Heart left ventricle (tissue), 16 donors: Measurements from ENCODE around the gene CFAP97D2. TPM values are rescaled to one million over a fixed set of nuclear protein-coding genes. Genes with fewer than 3 reads are reported as not detected.

Experiments
- ATAC-seq, 4 donors: fragments of 200-7000 bp; cut with Tn5 transposase; one replicate each; pipeline ENCODE4 v1.9.1; 2020 to 2022; ENCODE audit warnings: moderate library complexity in 4 of 4, mild to moderate bottlenecking in 3 of 4, moderate number of reproducible peaks in 1 of 4
- DNase-seq, 5 donors: peaks; one replicate each; pipeline ENCODE4 v3.0.0-alpha.2; 2020
- H3K27ac ChIP-seq, 12 donors: fragments of 200-600 bp; sonication (generic) in 4 of 12; one replicate each; pipeline versions ENCODE4 v1.5.0 to v1.8.0; 2016 to 2022; ENCODE audit warnings: mild to moderate bottlenecking in 2 of 12
- H3K27me3 ChIP-seq, 9 donors: fragments of 200-600 bp; sonication (generic) in 2 of 9; one replicate each; pipeline versions ENCODE4 v1.5.1 to v1.8.0; 2016 to 2022; ENCODE audit warnings: mild to moderate bottlenecking in 3 of 9
- H3K36me3 ChIP-seq, 9 donors: fragments of 200-600 bp; sonication (generic) in 2 of 9; one replicate each; pipeline versions ENCODE4 v1.5.0 to v1.8.0; 2018 to 2022; ENCODE audit warnings: mild to moderate bottlenecking in 2 of 9
- H3K4me1 ChIP-seq, 12 donors: fragments of 200-600 bp; sonication (generic) in 4 of 12; one replicate each; pipeline versions ENCODE4 v1.5.0 to v1.8.0; 2016 to 2022; ENCODE audit warnings: mild to moderate bottlenecking in 3 of 12
- H3K4me3 ChIP-seq, 12 donors: fragments of 200-600 bp; sonication (generic) in 4 of 12; one replicate each; pipeline versions ENCODE4 v1.5.0 to v1.8.0; 2017 to 2022; ENCODE audit warnings: mild to moderate bottlenecking in 9 of 12, moderate library complexity in 4 of 12
- H3K9me3 ChIP-seq, 12 donors: fragments of 200-600 bp; sonication (generic) in 4 of 12; one replicate each; pipeline versions ENCODE4 v1.5.0 to v1.8.0; 2016 to 2022; ENCODE audit warnings: mild to moderate bottlenecking in 1 of 12
- CTCF ChIP-seq, 12 donors: fragments of 200-600 bp; sonication (generic) in 4 of 12; IDR thresholded peaks; one replicate each; pipeline versions ENCODE4 v1.5.0 to v1.8.0; 2018 to 2022; ENCODE audit warnings: antibody characterized with exemption in 12 of 12, mild to moderate bottlenecking in 5 of 12
- POLR2A ChIP-seq, 2 donors: fragments of 450-650 bp; IDR thresholded peaks; one replicate each; pipeline ENCODE4 v1.6.1; 2017; ENCODE audit warnings: antibody characterized with exemption in 2 of 2, mild to moderate bottlenecking in 2 of 2, moderate library complexity in 2 of 2
- WGBS, 4 donors: extraction: QIAGEN DNeasy Blood & Tissue Kit in 2 of 4; methylation state at CpG; one replicate each; pipeline versions ENCODE4 v1.1.5 to v1.1.7; 2013 to 2018; 5-methylcytosine and 5-hydroxymethylcytosine counted together
- intact Hi-C, 10 donors: fragments of 100-400 bp; cut with DNase I; formaldehyde crosslinking; loops; one replicate each; pipeline versions ENCODE4 v1.11.1 to v1.14.2; 2022
- polyA plus RNA-seq, 2 donors: library from polyadenylated mRNA; stranded (reverse); fragments of 200-250 nt; gene quantifications; one replicate each; pipeline ENCODE4 v1.2.3, GENCODE V29; 2013
- total RNA-seq, 9 donors: library from RNA; depleted of rRNA in 2 of 9; stranded (reverse); fragments of >200 nt in 2 of 9; fragmentation: NEBNext Ultra II Directional in 3 of 9; extraction: Animal tissue kit (Norgen Biotek cat#: 25700) in 3 of 9; gene quantifications; one replicate each; pipeline versions ENCODE4 v1.1.0 to v1.2.4, GENCODE V29; 2016 to 2023
- donor health status: ischemic (EF 13 %, LVEDD 7.1; RV severe dilation, severe dysfunction).
- donor health status: healthy with polysubstance abuse.
- donor health status: DM: no; HTN: yes; CAD: no.
- donor health status: DM: no; HTN: no; CAD: no.
- donor health status: ischemic (EF 25% LVEDD 6.9; RV normal size, moderate dysfunction).
- donor health status: ischemic (EF 25% LVEDD 5.7; RV mildly dilated, moderate dysfunction).
- donor health status: healthy.
- donor health status: DM: yes; HTN: yes; CAD: no.
- donor health status: ischemic (EF 35%, LVEDD 5.7; RV mildly dilated, moderate dysfunction).
- donor health status: nonischemic (EF 11% LVEDD 7.7; RV severe dilation, severe dysfunction).
- donor health status: DM: yes; HTN: yes; CAD: no.
- donor health status: PGD.
- donor health status: ischemic (EF 29% LVEDD 5.4; RV normal size, mild dysfunction).
- donor health status: nonischemic (EF 23%, LVEDD 6.1; RV moderate dilation, normal function).

Gene CFAP97D2
- total and polyA plus RNA-seq, 11 donors = not detected

- Histone ChIP-seq H3K27me3 (peaks cover 0 to 14% (median 0%) of the 10 kb centered on the region in 9 donors), H3K9me3 (peaks cover 0 to 4% (median 0%) of the 10 kb centered on the region in 12 donors), H3K4me1 (no peaks in the 10 kb centered on the region), H3K27ac (no peak overlapping the region), H3K36me3 (no peaks in the 10 kb centered on the region), H3K4me3 (no peak overlapping the region)
- DNase-seq (no peak), ATAC-seq (no peak)
- intact Hi-C loops = no loop called here
- 67 to 81% (median 75%) methylated on average over 6 of the region's 6 CpGs for WGBS, 4 donors
- TF ChIP-seq POLR2A (IDR thresholded peaks at IDR 0.05) (no peak), CTCF (IDR thresholded peaks at IDR 0.05) (no peak)
Measured at GRCh38 chr13:114208134-114208533, 29.1 kb downstream of the CFAP97D2 start.

- ATAC-seq = no peak
- Histone ChIP-seq H3K4me1 (no peaks in the 10 kb centered on the region), H3K4me3 (no peak overlapping the region), H3K27me3 (peaks cover 0 to 14% (median 0%) of the 10 kb centered on the region in 9 donors), H3K27ac (no peak overlapping the region), H3K9me3 (peaks cover 0 to 4% (median 0%) of the 10 kb centered on the region in 12 donors), H3K36me3 (no peaks in the 10 kb centered on the region)
- 75 to 78% (median 76%) methylated on average over 25 to 26 of the region's 26 CpGs for WGBS, 4 donors
- intact Hi-C loops = no loop called here
- no peak for DNase-seq
- TF ChIP-seq POLR2A (IDR thresholded peaks at IDR 0.05) = no peak
- no peak for TF ChIP-seq CTCF (IDR thresholded peaks at IDR 0.05)
Measured at GRCh38 chr13:114211446-114212157, 32.5 kb downstream of the CFAP97D2 start.

GRCh38 chr13:114212158-114212495, 33.1 kb downstream of the CFAP97D2 start:
- no peak overlapping the region for H3K27ac ChIP-seq
- no peaks in the 10 kb centered on the region for H3K4me1 ChIP-seq
- peaks cover 0 to 2% (median 0%) of the 10 kb centered on the region in 12 donors for H3K9me3 ChIP-seq
- ATAC-seq (no peak), DNase-seq (no peak)
- TF ChIP-seq POLR2A (IDR thresholded peaks at IDR 0.05) (no peak), CTCF (IDR thresholded peaks at IDR 0.05) (no peak)
- no peaks in the 10 kb centered on the region for H3K36me3 ChIP-seq
- H3K4me3 ChIP-seq = no peak overlapping the region
- H3K27me3 ChIP-seq = peaks cover 0 to 14% (median 0%) of the 10 kb centered on the region in 9 donors
- WGBS, 4 donors = 58 to 72% (median 62%) methylated on average over 6 of the region's 6 CpGs
- intact Hi-C loops = no loop called here

- peaks cover 0 to 14% (median 0%) of the 10 kb centered on the region in 9 donors for H3K27me3 ChIP-seq
- ATAC-seq = no peak
- intact Hi-C loops = no loop called here
- TF ChIP-seq POLR2A (IDR thresholded peaks at IDR 0.05) (no peak), CTCF (IDR thresholded peaks at IDR 0.05) (no peak)
- H3K9me3 ChIP-seq = no peaks in the 10 kb centered on the region
- H3K36me3 ChIP-seq = no peaks in the 10 kb centered on the region
- WGBS, 4 donors = 93 to 95% (median 94%) methylated on average over 7 of the region's 7 CpGs
- H3K4me3 ChIP-seq = no peak overlapping the region
- no peak overlapping the region for H3K27ac ChIP-seq
- DNase-seq = no peak
- H3K4me1 ChIP-seq = no peaks in the 10 kb centered on the region
Measured at GRCh38 chr13:114213980-114214379, 34.9 kb downstream of the CFAP97D2 start.
